ENCODE results near the gene ASB5.

DNA sequence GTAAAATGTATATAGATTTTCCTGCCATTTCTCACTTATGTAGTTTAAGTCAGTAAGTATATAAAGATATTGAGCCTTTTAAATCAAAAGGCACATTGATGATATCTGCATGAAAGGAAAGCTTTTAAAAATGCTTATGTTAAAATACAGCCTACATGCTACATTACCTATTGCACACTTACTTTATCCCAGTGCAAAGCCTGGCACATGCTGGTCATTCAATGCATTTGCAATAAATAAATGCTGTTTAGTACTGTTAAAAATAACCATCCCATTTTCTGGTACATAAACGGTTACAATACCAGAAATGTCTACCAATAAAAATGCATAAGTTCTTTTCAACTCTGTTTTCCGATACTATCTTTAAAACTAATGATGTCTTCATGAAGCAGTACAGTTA, 51.5 kb downstream of the ASB5 start:
- TF ChIP-seq CTCF (IDR thresholded peaks at IDR 0.05) = no peak
- TF ChIP-seq EZH2 (IDR thresholded peaks at IDR 0.05; ENCODE audit: borderline replicate concordance, insufficient read depth, low read depth, low read length, poor library complexity, severe bottlenecking) = no peak
